Glutamatergic neuron (in vitro differentiated cells): ENCODE measurements around the gene RAB39A. TPM values are rescaled to one million over a fixed set of nuclear protein-coding genes. Genes with fewer than 3 reads are reported as not detected.
"Not testable (repeated sequence)": the region's sequence is repeated elsewhere in the genome, so short reads cannot be mapped to it uniquely, and the experiment has no call there.

Experiments used
- DNase-seq: peaks from one replicate; pipeline ENCODE4 v3.0.0; 2022
- H3K27ac Mint-ChIP-seq: one replicate; pipeline ENCODE4 v1.8.0; 2020; ENCODE audit warnings: mild to moderate bottlenecking, mixed read lengths, inconsistent platforms; ENCODE audit not compliant: unreplicated experiment
- H3K27me3 Mint-ChIP-seq: one replicate; pipeline ENCODE4 v1.8.0; 2020; ENCODE audit warnings: mild to moderate bottlenecking, moderate library complexity, mixed read lengths, inconsistent platforms; ENCODE audit not compliant: unreplicated experiment
- H3K36me3 Mint-ChIP-seq: one replicate; pipeline ENCODE4 v1.8.0; 2020; ENCODE audit warnings: mild to moderate bottlenecking, mixed read lengths, inconsistent platforms; ENCODE audit not compliant: unreplicated experiment
- H3K4me1 Mint-ChIP-seq: one replicate; pipeline ENCODE4 v1.8.0; 2020; ENCODE audit warnings: mild to moderate bottlenecking, low read depth, mixed read lengths, inconsistent platforms; ENCODE audit not compliant: unreplicated experiment
- H3K4me3 Mint-ChIP-seq: one replicate; pipeline ENCODE4 v1.8.0; 2020; ENCODE audit warnings: mild to moderate bottlenecking, mixed read lengths, inconsistent platforms; ENCODE audit not compliant: unreplicated experiment
- H3K9me3 Mint-ChIP-seq: one replicate; pipeline ENCODE4 v1.8.0; 2020; ENCODE audit warnings: mild to moderate bottlenecking, moderate library complexity, mixed read lengths, inconsistent platforms; ENCODE audit not compliant: unreplicated experiment
- total RNA-seq: library from RNA; stranded (reverse); fragmentation: NEBNext Ultra II Directional; extraction: Animal tissue kit (Norgen Biotek cat#: 25700); gene quantifications from one replicate; pipeline ENCODE4 v1.2.1, GENCODE V29; 2021; ENCODE audit not compliant: unreplicated experiment
- TF ChIP-seq, protein P1 (sequence below): fragments of 200-600 bp; sonication (generic); IDR thresholded peaks from one replicate; pipeline ENCODE4 v1.5.0; 2021; ENCODE audit not compliant: partially characterized antibody, unreplicated experiment

RAB39A gene
- total RNA-seq, 1 donor from 2014 or later = 21.9 TPM

DNA sequence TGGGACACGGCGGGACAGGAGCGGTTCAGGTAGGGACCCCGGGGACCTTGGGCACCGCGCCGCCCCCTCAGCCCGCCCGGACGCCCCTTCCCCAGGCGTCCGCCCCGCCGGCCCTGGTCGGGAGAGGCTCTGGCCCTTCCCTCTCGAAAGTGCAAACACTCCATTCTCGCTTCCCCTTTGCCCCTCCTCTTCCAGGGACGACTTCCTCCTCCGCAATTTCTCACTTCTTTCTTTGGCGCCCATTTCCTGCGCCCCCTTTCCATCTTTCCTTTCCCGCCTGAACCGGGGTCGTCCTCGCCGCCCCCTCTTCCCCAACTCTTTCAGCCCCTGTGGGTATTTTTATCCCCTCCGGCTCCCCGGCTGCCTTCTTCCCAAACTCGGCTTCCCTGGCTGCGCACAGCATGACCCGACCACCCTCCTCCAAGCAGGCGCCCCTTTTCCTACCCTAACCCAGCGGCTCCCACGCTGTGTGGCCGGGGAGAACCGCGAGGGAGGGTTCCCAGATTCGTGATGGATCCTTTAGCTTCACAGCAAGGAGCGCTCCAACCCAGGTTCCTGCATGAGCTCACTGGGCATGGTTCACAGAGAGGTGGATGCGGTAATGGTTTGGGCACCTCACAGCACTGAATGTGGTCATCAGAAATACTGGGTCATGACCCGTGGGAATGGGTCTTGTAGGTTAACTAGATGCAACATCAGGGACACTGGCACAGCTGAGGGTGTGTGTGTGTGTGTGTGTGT is 689 bp downstream of the RAB39A start:
- H3K27ac Mint-ChIP-seq = peak overlapping the region; percentile 94
- DNase-seq = peak; percentile 50
- H3K4me3 Mint-ChIP-seq = peak overlapping the region; percentile 99
- peaks cover 8% of the 10 kb centered on the region for H3K27me3 Mint-ChIP-seq
- peaks cover 13% of the 10 kb centered on the region for H3K9me3 Mint-ChIP-seq
- TF ChIP-seq, protein P1, sequence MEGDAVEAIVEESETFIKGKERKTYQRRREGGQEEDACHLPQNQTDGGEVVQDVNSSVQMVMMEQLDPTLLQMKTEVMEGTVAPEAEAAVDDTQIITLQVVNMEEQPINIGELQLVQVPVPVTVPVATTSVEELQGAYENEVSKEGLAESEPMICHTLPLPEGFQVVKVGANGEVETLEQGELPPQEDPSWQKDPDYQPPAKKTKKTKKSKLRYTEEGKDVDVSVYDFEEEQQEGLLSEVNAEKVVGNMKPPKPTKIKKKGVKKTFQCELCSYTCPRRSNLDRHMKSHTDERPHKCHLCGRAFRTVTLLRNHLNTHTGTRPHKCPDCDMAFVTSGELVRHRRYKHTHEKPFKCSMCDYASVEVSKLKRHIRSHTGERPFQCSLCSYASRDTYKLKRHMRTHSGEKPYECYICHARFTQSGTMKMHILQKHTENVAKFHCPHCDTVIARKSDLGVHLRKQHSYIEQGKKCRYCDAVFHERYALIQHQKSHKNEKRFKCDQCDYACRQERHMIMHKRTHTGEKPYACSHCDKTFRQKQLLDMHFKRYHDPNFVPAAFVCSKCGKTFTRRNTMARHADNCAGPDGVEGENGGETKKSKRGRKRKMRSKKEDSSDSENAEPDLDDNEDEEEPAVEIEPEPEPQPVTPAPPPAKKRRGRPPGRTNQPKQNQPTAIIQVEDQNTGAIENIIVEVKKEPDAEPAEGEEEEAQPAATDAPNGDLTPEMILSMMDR = no peak
- H3K36me3 Mint-ChIP-seq = no peaks in the 10 kb centered on the region
- H3K4me1 Mint-ChIP-seq = peaks cover 10% of the 10 kb centered on the region

DNA sequence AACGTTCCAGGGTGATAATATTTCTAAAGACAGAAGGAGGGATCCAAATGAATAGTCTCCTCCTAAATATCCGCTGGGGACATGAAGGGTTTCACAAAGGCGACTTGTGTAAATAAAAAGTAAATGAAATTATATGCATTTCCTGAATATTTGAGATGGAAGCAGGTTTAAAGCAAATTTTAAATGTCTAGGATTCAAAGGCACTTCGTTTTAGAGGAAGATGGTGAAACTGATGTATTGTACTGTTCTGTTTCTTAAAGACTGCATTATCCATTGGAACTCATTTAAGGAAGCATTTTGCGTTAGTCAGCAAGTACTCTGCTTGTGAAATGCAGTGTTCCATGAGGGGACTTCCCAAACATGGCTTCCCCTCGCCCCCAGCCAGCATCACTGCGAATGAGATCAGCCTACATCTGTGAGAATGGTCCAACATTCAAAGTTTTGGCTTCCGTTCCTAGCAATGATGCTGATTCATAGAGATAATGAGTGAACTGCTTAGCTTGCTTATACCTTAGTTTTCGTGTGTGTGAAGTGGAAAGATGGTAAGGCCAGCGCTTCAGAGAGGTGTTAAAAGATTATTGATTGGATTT is 1.5 kb downstream of the RAB39A start:
- Mint-ChIP-seq H3K27ac (peak overlapping the region; percentile 94), H3K9me3 (peaks cover 13% of the 10 kb centered on the region), H3K27me3 (peaks cover 8% of the 10 kb centered on the region), H3K4me1 (peaks cover 10% of the 10 kb centered on the region), H3K36me3 (no peaks in the 10 kb centered on the region), H3K4me3 (peak overlapping the region; percentile 99)
- no peak for DNase-seq
- TF ChIP-seq, protein P1 = no peak

DNA sequence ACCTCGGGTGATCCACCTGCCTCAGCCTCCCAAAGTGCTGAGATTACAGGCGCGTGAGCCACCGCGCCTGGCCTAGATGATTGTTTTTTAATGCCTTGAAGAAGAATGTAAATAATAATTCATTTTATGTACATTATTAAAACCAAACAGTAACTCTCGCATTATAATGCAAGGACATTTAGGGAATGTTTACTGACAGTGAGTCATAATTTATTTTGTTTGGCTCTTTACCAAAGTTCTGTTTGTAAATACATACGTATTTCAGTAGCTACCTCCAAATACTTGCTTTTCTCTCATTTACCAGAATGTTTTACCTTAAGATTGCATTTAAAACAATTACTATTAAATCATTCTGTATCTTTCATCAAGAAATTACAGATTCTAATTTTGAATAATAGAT is 3.0 kb downstream of the RAB39A start:
- TF ChIP-seq, protein P1 = no peak
- no peak for DNase-seq
- Mint-ChIP-seq H3K4me3 (no peak overlapping the region), H3K27ac (no peak overlapping the region), H3K4me1 (peaks cover 10% of the 10 kb centered on the region), H3K27me3 (peaks cover 8% of the 10 kb centered on the region), H3K36me3 (no peaks in the 10 kb centered on the region), H3K9me3 (peaks cover 13% of the 10 kb centered on the region)

DNA sequence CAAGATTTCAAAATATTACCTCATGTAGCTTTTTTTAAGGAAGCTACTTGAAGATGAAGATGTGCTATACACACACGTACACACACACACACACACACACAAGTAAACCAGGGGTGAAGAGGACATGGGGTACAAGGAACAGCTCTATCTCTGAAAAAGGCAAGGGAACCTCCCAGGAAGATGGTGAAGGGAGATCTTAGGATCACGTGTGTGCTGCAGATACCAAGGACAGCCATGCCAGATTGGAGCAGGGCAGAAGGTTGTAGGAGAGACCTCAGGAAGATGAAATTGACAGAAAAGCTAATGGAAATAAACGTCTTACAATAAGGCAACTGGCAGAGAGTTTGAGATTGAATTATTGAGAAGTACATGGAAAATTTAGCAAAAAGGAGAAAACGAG is 19.7 kb downstream of the RAB39A start:
- peaks cover 7% of the 10 kb centered on the region for H3K9me3 Mint-ChIP-seq
- no peaks in the 10 kb centered on the region for H3K27me3 Mint-ChIP-seq
- peak overlapping the region; percentile 95 for H3K27ac Mint-ChIP-seq
- DNase-seq = no peak
- H3K36me3 Mint-ChIP-seq = no peaks in the 10 kb centered on the region
- H3K4me1 Mint-ChIP-seq = peaks cover 19% of the 10 kb centered on the region
- TF ChIP-seq, protein P1 = no peak
- H3K4me3 Mint-ChIP-seq = peak overlapping the region; percentile 53

DNA sequence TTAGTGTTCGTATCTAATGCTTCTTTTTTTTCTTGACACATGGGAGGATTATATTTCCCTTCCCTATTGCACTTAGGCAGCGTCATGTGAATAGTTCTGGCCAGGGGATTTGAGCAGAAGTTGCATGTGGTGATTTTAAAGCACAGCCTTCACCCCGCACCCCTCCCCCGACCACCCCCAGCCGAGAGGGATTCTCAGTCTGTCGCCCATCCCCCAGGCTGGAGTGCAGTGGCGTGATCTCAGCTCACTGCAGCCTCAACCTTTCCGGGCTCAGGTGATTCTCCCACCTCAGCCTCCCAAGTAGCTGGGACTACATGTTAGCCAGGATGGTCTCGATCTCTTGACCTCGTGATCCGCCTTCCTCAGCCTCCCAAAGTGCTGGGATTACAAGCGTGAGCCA is 20.1 kb downstream of the RAB39A start:
- Mint-ChIP-seq H3K27ac (peak overlapping the region; percentile 95), H3K4me1 (peaks cover 19% of the 10 kb centered on the region), H3K4me3 (peak overlapping the region; percentile 53)
- DNase-seq = peak; percentile 89
- not testable (repeated sequence) for H3K36me3 Mint-ChIP-seq, H3K9me3 Mint-ChIP-seq, H3K27me3 Mint-ChIP-seq
